ENCODE results near the gene MYH14. TPM values are rescaled to one million over a fixed set of nuclear protein-coding genes. Genes with fewer than 3 reads are reported as not detected.

MYH14 gene
- total and polyA plus RNA-seq, 2 of the 13 experiments (the other 11 are each of a cell fraction or from before 2014, with no cell fraction given), result 5.5 to 5.8 TPM

DNA sequence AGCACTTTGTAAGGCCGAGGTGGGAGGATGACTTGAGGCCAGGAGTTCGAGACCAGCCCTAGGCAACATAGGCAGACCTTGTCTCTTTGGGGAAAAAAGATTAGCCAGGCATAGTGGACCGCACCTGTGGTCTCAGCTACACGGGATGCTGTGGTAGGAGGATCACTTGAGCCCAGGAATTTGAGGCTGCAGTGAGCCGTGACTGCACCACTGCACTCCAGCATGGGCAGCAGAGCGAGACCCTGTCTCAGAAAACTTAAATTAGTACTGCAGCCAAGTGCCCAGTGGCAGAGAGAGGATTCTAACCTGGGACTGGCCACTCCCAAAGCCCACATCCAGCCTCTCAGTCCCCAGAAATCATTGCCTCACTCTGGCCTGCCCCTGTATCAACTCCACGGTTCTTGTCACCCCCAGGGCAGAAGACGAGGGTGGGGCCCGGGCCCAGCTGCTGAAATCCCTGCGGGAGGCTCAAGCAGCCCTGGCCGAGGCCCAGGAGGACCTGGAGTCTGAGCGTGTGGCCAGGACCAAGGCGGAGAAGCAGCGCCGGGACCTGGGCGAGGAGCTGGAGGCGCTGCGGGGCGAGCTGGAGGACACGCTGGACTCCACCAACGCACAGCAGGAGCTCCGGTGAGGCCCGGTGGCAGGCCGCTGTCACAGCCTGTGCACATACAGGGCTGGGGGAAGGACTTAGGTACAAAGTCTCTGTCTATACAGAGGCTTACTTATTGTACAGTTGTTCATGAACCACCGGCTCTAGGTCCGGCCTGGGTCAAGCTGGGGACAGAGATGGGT is 72.4 kb downstream of the MYH14 start (continued):
- TF ChIP-seq, protein P1, sequence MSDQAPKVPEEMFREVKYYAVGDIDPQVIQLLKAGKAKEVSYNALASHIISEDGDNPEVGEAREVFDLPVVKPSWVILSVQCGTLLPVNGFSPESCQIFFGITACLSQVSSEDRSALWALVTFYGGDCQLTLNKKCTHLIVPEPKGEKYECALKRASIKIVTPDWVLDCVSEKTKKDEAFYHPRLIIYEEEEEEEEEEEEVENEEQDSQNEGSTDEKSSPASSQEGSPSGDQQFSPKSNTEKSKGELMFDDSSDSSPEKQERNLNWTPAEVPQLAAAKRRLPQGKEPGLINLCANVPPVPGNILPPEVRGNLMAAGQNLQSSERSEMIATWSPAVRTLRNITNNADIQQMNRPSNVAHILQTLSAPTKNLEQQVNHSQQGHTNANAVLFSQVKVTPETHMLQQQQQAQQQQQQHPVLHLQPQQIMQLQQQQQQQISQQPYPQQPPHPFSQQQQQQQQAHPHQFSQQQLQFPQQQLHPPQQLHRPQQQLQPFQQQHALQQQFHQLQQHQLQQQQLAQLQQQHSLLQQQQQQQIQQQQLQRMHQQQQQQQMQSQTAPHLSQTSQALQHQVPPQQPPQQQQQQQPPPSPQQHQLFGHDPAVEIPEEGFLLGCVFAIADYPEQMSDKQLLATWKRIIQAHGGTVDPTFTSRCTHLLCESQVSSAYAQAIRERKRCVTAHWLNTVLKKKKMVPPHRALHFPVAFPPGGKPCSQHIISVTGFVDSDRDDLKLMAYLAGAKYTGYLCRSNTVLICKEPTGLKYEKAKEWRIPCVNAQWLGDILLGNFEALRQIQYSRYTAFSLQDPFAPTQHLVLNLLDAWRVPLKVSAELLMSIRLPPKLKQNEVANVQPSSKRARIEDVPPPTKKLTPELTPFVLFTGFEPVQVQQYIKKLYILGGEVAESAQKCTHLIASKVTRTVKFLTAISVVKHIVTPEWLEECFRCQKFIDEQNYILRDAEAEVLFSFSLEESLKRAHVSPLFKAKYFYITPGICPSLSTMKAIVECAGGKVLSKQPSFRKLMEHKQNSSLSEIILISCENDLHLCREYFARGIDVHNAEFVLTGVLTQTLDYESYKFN (CRISPR knock-in tag; conservative IDR thresholded peaks at IDR 0.05), result peak; percentile 82
- TF ChIP-seq KLF9 (CRISPR knock-in tag; IDR thresholded peaks at IDR 0.05; ENCODE audit: low read depth) (no peak), THYN1 (CRISPR knock-in tag; IDR thresholded peaks at IDR 0.05; ENCODE audit: borderline replicate concordance, low read depth) (no peak), HDAC1 (CRISPR knock-in tag; IDR thresholded peaks at IDR 0.05) (no peak), AGO1 (IDR thresholded peaks at IDR 0.05; ENCODE audit: low read depth, low read length, poor library complexity, severe bottlenecking) (no peak), SP5 (CRISPR knock-in tag; IDR thresholded peaks at IDR 0.05; ENCODE audit: borderline replicate concordance, low read depth) (no peak), ZNF20 (CRISPR knock-in tag; IDR thresholded peaks at IDR 0.05) (no peak), ZNF121 (CRISPR knock-in tag; IDR thresholded peaks at IDR 0.05) (no peak), TEAD3 (CRISPR knock-in tag; optimal IDR thresholded peaks at IDR 0.05; ENCODE audit: borderline replicate concordance) (no peak), MBD4 (IDR thresholded peaks at IDR 0.05; ENCODE audit: borderline replicate concordance, low read length) (no peak), ARID2 (CRISPR knock-in tag; IDR thresholded peaks at IDR 0.05; ENCODE audit: borderline replicate concordance) (no peak), NCOA2 (CRISPR knock-in tag; IDR thresholded peaks at IDR 0.05) (0 out of 2 replicates have a peak, but pooled peaks have one; percentile 18), CHD2 (IDR thresholded peaks at IDR 0.05; ENCODE audit: low read depth, low read length) (no peak), ZNF180 (CRISPR knock-in tag; IDR thresholded peaks at IDR 0.05; ENCODE audit: borderline replicate concordance, low read depth) (no peak)
- TF ChIP-seq, protein P2, sequence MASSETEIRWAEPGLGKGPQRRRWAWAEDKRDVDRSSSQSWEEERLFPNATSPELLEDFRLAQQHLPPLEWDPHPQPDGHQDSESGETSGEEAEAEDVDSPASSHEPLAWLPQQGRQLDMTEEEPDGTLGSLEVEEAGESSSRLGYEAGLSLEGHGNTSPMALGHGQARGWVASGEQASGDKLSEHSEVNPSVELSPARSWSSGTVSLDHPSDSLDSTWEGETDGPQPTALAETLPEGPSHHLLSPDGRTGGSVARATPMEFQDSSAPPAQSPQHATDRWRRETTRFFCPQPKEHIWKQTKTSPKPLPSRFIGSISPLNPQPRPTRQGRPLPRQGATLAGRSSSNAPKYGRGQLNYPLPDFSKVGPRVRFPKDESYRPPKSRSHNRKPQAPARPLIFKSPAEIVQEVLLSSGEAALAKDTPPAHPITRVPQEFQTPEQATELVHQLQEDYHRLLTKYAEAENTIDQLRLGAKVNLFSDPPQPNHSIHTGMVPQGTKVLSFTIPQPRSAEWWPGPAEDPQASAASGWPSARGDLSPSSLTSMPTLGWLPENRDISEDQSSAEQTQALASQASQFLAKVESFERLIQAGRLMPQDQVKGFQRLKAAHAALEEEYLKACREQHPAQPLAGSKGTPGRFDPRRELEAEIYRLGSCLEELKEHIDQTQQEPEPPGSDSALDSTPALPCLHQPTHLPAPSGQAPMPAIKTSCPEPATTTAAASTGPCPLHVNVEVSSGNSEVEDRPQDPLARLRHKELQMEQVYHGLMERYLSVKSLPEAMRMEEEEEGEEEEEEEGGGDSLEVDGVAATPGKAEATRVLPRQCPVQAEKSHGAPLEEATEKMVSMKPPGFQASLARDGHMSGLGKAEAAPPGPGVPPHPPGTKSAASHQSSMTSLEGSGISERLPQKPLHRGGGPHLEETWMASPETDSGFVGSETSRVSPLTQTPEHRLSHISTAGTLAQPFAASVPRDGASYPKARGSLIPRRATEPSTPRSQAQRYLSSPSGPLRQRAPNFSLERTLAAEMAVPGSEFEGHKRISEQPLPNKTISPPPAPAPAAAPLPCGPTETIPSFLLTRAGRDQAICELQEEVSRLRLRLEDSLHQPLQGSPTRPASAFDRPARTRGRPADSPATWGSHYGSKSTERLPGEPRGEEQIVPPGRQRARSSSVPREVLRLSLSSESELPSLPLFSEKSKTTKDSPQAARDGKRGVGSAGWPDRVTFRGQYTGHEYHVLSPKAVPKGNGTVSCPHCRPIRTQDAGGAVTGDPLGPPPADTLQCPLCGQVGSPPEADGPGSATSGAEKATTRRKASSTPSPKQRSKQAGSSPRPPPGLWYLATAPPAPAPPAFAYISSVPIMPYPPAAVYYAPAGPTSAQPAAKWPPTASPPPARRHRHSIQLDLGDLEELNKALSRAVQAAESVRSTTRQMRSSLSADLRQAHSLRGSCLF (CRISPR knock-in tag; IDR thresholded peaks at IDR 0.05; ENCODE audit: borderline replicate concordance), result 0 out of 2 replicates have a peak, but pooled peaks have one; percentile 35
- TF ChIP-seq, protein P3, sequence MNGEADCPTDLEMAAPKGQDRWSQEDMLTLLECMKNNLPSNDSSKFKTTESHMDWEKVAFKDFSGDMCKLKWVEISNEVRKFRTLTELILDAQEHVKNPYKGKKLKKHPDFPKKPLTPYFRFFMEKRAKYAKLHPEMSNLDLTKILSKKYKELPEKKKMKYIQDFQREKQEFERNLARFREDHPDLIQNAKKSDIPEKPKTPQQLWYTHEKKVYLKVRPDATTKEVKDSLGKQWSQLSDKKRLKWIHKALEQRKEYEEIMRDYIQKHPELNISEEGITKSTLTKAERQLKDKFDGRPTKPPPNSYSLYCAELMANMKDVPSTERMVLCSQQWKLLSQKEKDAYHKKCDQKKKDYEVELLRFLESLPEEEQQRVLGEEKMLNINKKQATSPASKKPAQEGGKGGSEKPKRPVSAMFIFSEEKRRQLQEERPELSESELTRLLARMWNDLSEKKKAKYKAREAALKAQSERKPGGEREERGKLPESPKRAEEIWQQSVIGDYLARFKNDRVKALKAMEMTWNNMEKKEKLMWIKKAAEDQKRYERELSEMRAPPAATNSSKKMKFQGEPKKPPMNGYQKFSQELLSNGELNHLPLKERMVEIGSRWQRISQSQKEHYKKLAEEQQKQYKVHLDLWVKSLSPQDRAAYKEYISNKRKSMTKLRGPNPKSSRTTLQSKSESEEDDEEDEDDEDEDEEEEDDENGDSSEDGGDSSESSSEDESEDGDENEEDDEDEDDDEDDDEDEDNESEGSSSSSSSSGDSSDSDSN (CRISPR knock-in tag; IDR thresholded peaks at IDR 0.05), result peak; percentile 91
- TF ChIP-seq, protein P4, sequence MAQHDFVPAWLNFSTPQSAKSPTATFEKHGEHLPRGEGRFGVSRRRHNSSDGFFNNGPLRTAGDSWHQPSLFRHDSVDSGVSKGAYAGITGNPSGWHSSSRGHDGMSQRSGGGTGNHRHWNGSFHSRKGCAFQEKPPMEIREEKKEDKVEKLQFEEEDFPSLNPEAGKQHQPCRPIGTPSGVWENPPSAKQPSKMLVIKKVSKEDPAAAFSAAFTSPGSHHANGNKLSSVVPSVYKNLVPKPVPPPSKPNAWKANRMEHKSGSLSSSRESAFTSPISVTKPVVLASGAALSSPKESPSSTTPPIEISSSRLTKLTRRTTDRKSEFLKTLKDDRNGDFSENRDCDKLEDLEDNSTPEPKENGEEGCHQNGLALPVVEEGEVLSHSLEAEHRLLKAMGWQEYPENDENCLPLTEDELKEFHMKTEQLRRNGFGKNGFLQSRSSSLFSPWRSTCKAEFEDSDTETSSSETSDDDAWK (CRISPR knock-in tag; IDR thresholded peaks at IDR 0.05), result no peak
